AG04450 (cell line): Measurements from ENCODE around the gene PELI2. TPM values are rescaled to one million over a fixed set of nuclear protein-coding genes. Genes with fewer than 3 reads are reported as not detected.

ENCODE experiments used
- CTCF ChIA-PET: fragments of 300-600, 350-600 bp; formaldehyde crosslinking; extraction: SDS; loops from one replicate; lab custom pipeline; 2022; ENCODE audit warnings: antibody characterized with exemption, inconsistent platforms; lab: Charles Lee
- POLR2A ChIA-PET: fragments of 350-600 bp; formaldehyde crosslinking; extraction: SDS; loops from one replicate; lab custom pipeline; 2021; ENCODE audit warnings: antibody characterized with exemption, inconsistent platforms; lab: Yijun Ruan, JAX
- DNase-seq: peaks from one replicate; pipeline ENCODE4 v3.0.0-alpha.2; 2011; ENCODE audit warnings: low read depth, low spot score
- H3K27ac ChIP-seq: one replicate; pipeline ENCODE4 v1.5.1; 2012; ENCODE audit warnings: low read depth, low read length, control low read depth
- H3K27me3 ChIP-seq: one replicate; pipeline ENCODE4 v1.6.0; 2012; ENCODE audit warnings: low read length; ENCODE audit not compliant: control insufficient read depth, insufficient read depth
- H3K4me3 ChIP-seq: 2 replicates; pipeline ENCODE4 v1.5.1; 2011; ENCODE audit warnings: mild to moderate bottlenecking, low read depth, low read length, control low read depth
- H3K9me3 ChIP-seq: 2 replicates; pipeline ENCODE4 v1.5.1; 2012; ENCODE audit warnings: low read length; ENCODE audit not compliant: control insufficient read depth, insufficient read depth
- CTCF ChIP-seq: IDR thresholded peaks from 2 replicates; pipeline ENCODE4 v1.5.1; 2011; ENCODE audit warnings: low read depth, low read length, control low read depth, inconsistent platforms
- polyA plus RNA-seq: library from polyadenylated mRNA; depleted of rRNA; stranded (reverse); fragments of >200 nt; gene quantifications from 2 replicates; pipeline ENCODE4 v1.2.3, GENCODE V29; 2011

The PELI2 gene
- polyA plus RNA-seq, 1 experiment, result 25.7 TPM

DNA sequence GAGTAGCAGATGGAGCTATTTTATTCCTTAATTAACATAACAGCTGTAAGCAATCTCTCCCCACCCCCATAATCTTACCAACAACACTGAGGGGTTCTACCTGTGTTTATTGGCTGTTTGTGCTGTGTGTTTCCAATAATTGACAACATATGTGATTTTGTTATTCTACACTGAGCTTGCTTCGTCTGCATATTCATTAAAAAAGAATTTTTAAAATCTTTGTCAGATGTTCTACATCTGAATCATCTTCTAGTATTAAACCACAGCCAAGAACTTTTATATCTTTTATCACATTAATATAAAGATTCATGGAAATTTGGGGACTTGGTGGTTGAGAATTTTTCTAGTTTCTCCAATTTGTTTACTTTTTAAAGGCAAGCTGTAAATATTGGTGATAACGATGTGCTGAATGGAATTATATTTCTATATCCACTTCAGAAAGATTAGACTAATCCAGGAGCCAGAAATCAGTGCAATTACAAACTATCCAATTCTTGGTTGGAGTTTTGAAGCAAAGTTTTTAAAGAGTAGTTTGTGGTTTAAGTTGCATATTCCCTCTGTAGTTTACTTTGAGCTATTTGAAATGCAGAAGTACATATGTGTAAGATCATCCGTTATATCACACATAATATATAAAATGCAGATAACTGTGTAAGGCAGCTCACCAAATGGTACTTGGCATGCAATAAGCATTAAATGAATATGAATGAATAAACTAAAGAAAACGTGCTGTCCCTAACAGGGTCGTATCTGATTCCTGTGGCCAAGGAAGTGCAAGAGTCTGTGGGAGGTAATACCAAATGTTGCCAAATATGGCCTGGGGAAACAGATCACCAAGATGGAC lies 206.9 kb downstream of the PELI2 start:
- TF ChIP-seq CTCF, result no peak
- peak overlapping the region; percentile 66 for H3K27ac ChIP-seq
- CTCF ChIA-PET, result interaction anchor here (0.9 to 3.0 kb wide), 5 partner anchors 15 to 879 kb away, joined by 3 to 27 read pairs (median 3); no protein-coding TSS in a partner anchor
- H3K4me3 ChIP-seq, result no peak overlapping the region
- H3K27me3 ChIP-seq, result no peaks in the 10 kb centered on the region
- POLR2A ChIA-PET, result interaction anchor here (0.8 to 1.2 kb wide), 5 partner anchors 9 to 208 kb away, joined by 3 to 5 read pairs (median 4); no protein-coding TSS in a partner anchor
- no peak for DNase-seq
- H3K9me3 ChIP-seq, result peaks cover 4% of the 10 kb centered on the region; the same call in 1 of the 2 replicates

DNA sequence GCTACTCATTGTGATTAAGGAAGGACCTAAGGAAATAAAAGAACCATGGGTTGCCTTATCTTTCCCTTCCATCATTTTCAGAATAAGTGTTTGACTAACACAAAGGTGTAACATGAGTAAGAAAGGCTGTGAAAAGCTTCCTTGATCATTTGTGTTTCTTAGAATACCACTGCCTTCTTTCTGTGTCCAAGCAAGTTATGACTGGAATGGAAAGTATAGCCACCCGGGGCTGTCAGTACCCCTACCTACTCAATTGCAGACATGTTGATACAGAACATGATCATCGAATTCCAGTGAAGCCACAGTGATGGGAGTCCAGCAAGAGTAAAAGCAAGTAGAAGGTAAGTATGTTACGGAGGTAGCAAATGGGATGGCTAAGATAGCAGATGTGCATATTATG lies 209.8 kb downstream of the PELI2 start:
- H3K27me3 ChIP-seq, result no peaks in the 10 kb centered on the region
- H3K4me3 ChIP-seq, result no peak overlapping the region
- no peak overlapping the region for H3K27ac ChIP-seq
- peaks cover 4% of the 10 kb centered on the region; the same call in 1 of the 2 replicates for H3K9me3 ChIP-seq
- no peak for DNase-seq
- POLR2A ChIA-PET, result no interaction called here
- CTCF ChIA-PET, result interaction anchor here (1.3 kb wide), 1 partner anchor 12 kb away, joined by 5 read pairs; no protein-coding TSS in a partner anchor
- TF ChIP-seq CTCF, result no peak

- POLR2A ChIA-PET, result no interaction called here
- no peak for TF ChIP-seq CTCF
- Histone ChIP-seq H3K9me3 (0 out of 2 replicates have a peak, but pooled peaks cover under 1% of the 10 kb centered on the region), H3K4me3 (no peak overlapping the region), H3K27me3 (no peaks in the 10 kb centered on the region), H3K27ac (no peak overlapping the region)
- DNase-seq, result no peak
- CTCF ChIA-PET, result no interaction called here
Measured at GRCh38 chr14:56331592-56332216, 213.5 kb downstream of the PELI2 start.

DNA sequence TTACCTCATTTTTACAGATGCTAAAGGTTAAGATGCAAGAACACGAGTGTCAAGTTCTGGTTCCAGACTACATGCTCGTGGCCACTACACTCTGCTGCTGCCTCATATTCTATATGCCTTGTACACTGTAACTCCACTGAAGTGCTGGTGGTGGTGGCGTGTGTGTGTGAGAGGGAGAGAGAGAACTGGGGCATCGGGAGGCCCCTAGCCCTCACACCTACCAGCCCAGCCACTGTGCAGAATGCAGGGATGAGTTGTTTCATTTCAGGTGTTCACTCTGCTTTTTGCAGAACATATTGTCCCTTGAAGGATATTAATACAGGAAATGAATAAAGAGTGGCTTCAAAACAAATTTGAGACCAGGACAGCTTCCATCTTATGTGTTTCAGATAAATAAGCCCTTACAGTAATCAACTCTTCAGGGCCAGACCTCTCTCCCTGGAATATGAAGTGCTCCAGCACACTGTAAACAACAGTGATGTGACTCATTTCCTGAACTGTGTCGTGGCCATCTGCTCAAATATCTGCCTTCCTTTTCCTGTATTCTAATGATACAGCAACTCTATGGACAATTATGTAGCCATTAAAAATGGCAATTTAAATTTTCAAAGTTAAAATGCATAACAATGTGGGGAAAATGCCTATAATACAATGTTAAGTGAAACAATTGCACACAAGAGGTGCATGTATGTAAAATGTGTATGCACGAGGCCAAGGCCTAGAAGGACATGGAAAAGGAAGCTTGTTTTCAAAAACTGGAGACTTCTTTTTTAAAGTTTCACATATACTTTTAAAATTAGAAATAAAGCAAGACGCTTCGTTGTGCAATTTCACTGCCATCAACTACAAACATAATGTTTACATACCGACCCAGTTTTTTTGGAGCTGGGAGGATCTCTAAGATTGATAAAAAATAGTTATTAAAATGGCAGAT lies 215.4 kb downstream of the PELI2 start:
- ChIA-PET POLR2A (interaction anchor here (0.6 to 1.4 kb wide), 2 partner anchors 8 to 627 kb away, joined by 3 to 5 read pairs; no protein-coding TSS in a partner anchor), CTCF (interaction anchor here (0.7 kb wide), 1 partner anchor 628 kb away, joined by 3 read pairs; no protein-coding TSS in a partner anchor)
- Histone ChIP-seq H3K27me3 (no peaks in the 10 kb centered on the region), H3K9me3 (no peaks in the 10 kb centered on the region), H3K27ac (peak overlapping the region; percentile 71), H3K4me3 (no peak overlapping the region)
- no peak for TF ChIP-seq CTCF
- peak; percentile 61 for DNase-seq
